Stimulated activated naive B cell treated with anti-CD40 and anti-IgM and Interleukin-4, amounts not matched to agents 10 μg/mL and 1 μg/mL and 100 μg/mL, for 72 hours (primary cell): Measurements from ENCODE around the gene ZFP90.
A peak's percentile ranks its signal among the peaks of the same experiment; 100 is the strongest.

ENCODE experiments used
- ATAC-seq, 2 donors: fragments of 150-1000 bp; cut with Tn5 transposase; replicated peaks; 2 replicates each; pipeline ENCODE4 v1.10.0; 2021; ENCODE audit warnings: moderate library complexity in 1 of 2
- DNase-seq: peaks from one replicate; pipeline ENCODE4 v3.0.0; 2021
- H3K27ac Mint-ChIP-seq: one replicate; pipeline ENCODE4 v1.8.0; 2022; ENCODE audit warnings: mild to moderate bottlenecking, mixed read lengths
- H3K27me3 Mint-ChIP-seq, 2 donors: one replicate each; pipeline ENCODE4 v1.8.0; 2022; ENCODE audit warnings: mixed read lengths in 2 of 2
- H3K36me3 Mint-ChIP-seq, 2 donors: one replicate each; pipeline ENCODE4 v1.8.0; 2022; ENCODE audit warnings: mixed read lengths in 2 of 2, mild to moderate bottlenecking in 1 of 2
- H3K4me1 Mint-ChIP-seq, 2 donors: one replicate each; pipeline ENCODE4 v1.8.0; 2022; ENCODE audit warnings: mixed read lengths in 2 of 2, mild to moderate bottlenecking in 1 of 2
- H3K4me3 Mint-ChIP-seq, 2 donors: one replicate each; pipeline ENCODE4 v1.8.0; 2022; ENCODE audit warnings: mild to moderate bottlenecking in 2 of 2, mixed read lengths in 2 of 2, moderate library complexity in 1 of 2
- H3K9me3 Mint-ChIP-seq, 2 donors: one replicate each; pipeline ENCODE4 v1.8.0; 2022; ENCODE audit warnings: mixed read lengths in 2 of 2, mild to moderate bottlenecking in 1 of 2

Gene ZFP90

GRCh38 chr16:68575082-68575481 lies 36.0 kb downstream of the ZFP90 start:
- Mint-ChIP-seq H3K9me3 (peaks cover 30 to 44% of the 10 kb centered on the region in 2 donors), H3K4me3 (no peak overlapping the region), H3K4me1 (no peaks in the 10 kb centered on the region), H3K27ac (no peak overlapping the region), H3K27me3 (no peaks in the 10 kb centered on the region), H3K36me3 (peaks cover 36 to 60% of the 10 kb centered on the region in 2 donors)
- ATAC-seq (no peak), DNase-seq (no peak)

- H3K4me3 Mint-ChIP-seq, result no peak overlapping the region
- ATAC-seq (no peak), DNase-seq (no peak)
- peaks cover 28 to 36% of the 10 kb centered on the region in 2 donors for H3K9me3 Mint-ChIP-seq
- no peaks in the 10 kb centered on the region for H3K4me1 Mint-ChIP-seq
- H3K27me3 Mint-ChIP-seq, result no peaks in the 10 kb centered on the region
- peaks cover 35 to 60% of the 10 kb centered on the region in 2 donors for H3K36me3 Mint-ChIP-seq
- H3K27ac Mint-ChIP-seq, result no peak overlapping the region
These were observed 38.3 kb downstream of the ZFP90 start for GRCh38 chr16:68577352-68577853.

GRCh38 chr16:68590201-68590994 lies 51.3 kb downstream of the ZFP90 start:
- peak; percentile 26 for DNase-seq
- H3K4me1 Mint-ChIP-seq, result peaks cover 2 to 6% of the 10 kb centered on the region in 2 donors
- peaks cover 17 to 21% of the 10 kb centered on the region in 2 donors for H3K36me3 Mint-ChIP-seq
- H3K27me3 Mint-ChIP-seq, result peaks cover 9 to 12% of the 10 kb centered on the region in 2 donors
- peak; percentile 89 to 92 for ATAC-seq
- H3K9me3 Mint-ChIP-seq, result peaks cover 10 to 11% of the 10 kb centered on the region in 2 donors
- no peak overlapping the region for H3K27ac Mint-ChIP-seq
- H3K4me3 Mint-ChIP-seq, result no peak overlapping the region

- ATAC-seq (no peak), DNase-seq (no peak)
- Mint-ChIP-seq H3K9me3 (peaks cover 10% of the 10 kb centered on the region in 2 donors), H3K36me3 (peaks cover 17 to 21% of the 10 kb centered on the region in 2 donors), H3K4me3 (no peak overlapping the region), H3K27me3 (peaks cover 9 to 12% of the 10 kb centered on the region in 2 donors), H3K4me1 (peaks cover 2 to 6% of the 10 kb centered on the region in 2 donors), H3K27ac (no peak overlapping the region)
These were observed 53.6 kb downstream of the ZFP90 start for GRCh38 chr16:68592466-68593337.

- no peaks in the 10 kb centered on the region for H3K4me1 Mint-ChIP-seq
- DNase-seq (no peak), ATAC-seq (no peak)
- no peak overlapping the region for H3K4me3 Mint-ChIP-seq
- no peak overlapping the region for H3K27ac Mint-ChIP-seq
- peaks cover 7 to 16% of the 10 kb centered on the region in 2 donors for H3K36me3 Mint-ChIP-seq
- peaks cover 7 to 10% of the 10 kb centered on the region in 2 donors for H3K9me3 Mint-ChIP-seq
- peaks cover 4 to 5% of the 10 kb centered on the region in 2 donors for H3K27me3 Mint-ChIP-seq
These were observed 57.2 kb downstream of the ZFP90 start for GRCh38 chr16:68596266-68596665.

- Mint-ChIP-seq H3K36me3 (no peaks in the 10 kb centered on the region), H3K9me3 (no peaks in the 10 kb centered on the region)
These were observed 60.5 kb downstream of the ZFP90 start for GRCh38 chr16:68599586-68599985.

GRCh38 chr16:68605746-68606145 lies 66.7 kb downstream of the ZFP90 start:
- Mint-ChIP-seq H3K4me3 (no peak overlapping the region), H3K9me3 (peaks cover 0 to 2% of the 10 kb centered on the region in 2 donors), H3K27ac (no peak overlapping the region), H3K36me3 (peaks cover 0 to 2% of the 10 kb centered on the region in 2 donors), H3K27me3 (no peaks in the 10 kb centered on the region), H3K4me1 (no peaks in the 10 kb centered on the region)
- no peak for DNase-seq
- peak in 1 of 2 donors; percentile 23 for ATAC-seq

More at GRCh38 chr16:68599586-68599985, 60.5 kb downstream of the ZFP90 start:
- no peak for ATAC-seq
- no peak for DNase-seq
- Mint-ChIP-seq H3K27ac (no peak overlapping the region), H3K4me3 (no peak overlapping the region), H3K4me1 (no peaks in the 10 kb centered on the region), H3K27me3 (no peaks in the 10 kb centered on the region)

- Mint-ChIP-seq H3K4me1 (no peaks in the 10 kb centered on the region), H3K4me3 (no peak overlapping the region), H3K9me3 (peaks cover 0 to 3% of the 10 kb centered on the region in 2 donors), H3K36me3 (peaks cover 0 to 2% of the 10 kb centered on the region in 2 donors), H3K27ac (peak overlapping the region; percentile 37), H3K27me3 (no peaks in the 10 kb centered on the region)
- ATAC-seq (peak; percentile 36 to 39), DNase-seq (no peak)
These were observed 68.4 kb downstream of the ZFP90 start for GRCh38 chr16:68607443-68607842.

- Mint-ChIP-seq H3K4me3 (no peak overlapping the region), H3K27ac (no peak overlapping the region), H3K27me3 (no peaks in the 10 kb centered on the region), H3K4me1 (no peaks in the 10 kb centered on the region), H3K9me3 (peaks cover 0 to 5% of the 10 kb centered on the region in 2 donors), H3K36me3 (peaks cover 0 to 2% of the 10 kb centered on the region in 2 donors)
- DNase-seq (no peak), ATAC-seq (no peak)
These were observed 69.2 kb downstream of the ZFP90 start for GRCh38 chr16:68608330-68608729.

- H3K27ac Mint-ChIP-seq, result no peak overlapping the region
- peaks cover 4 to 13% of the 10 kb centered on the region in 2 donors for H3K9me3 Mint-ChIP-seq
- peaks cover 0 to 4% of the 10 kb centered on the region in 2 donors for H3K36me3 Mint-ChIP-seq
- ATAC-seq (no peak), DNase-seq (no peak)
- H3K27me3 Mint-ChIP-seq, result peaks cover 0 to 5% of the 10 kb centered on the region in 2 donors
- H3K4me1 Mint-ChIP-seq, result no peaks in the 10 kb centered on the region
- no peak overlapping the region for H3K4me3 Mint-ChIP-seq
These were observed 73.9 kb downstream of the ZFP90 start for GRCh38 chr16:68612996-68613395.

GRCh38 chr16:68617734-68618133 lies 78.6 kb downstream of the ZFP90 start:
- ATAC-seq (no peak), DNase-seq (no peak)
- Mint-ChIP-seq H3K4me3 (no peak overlapping the region), H3K36me3 (peaks cover 0 to 2% of the 10 kb centered on the region in 2 donors), H3K4me1 (no peaks in the 10 kb centered on the region), H3K27ac (no peak overlapping the region), H3K27me3 (peaks cover 5 to 10% of the 10 kb centered on the region in 2 donors), H3K9me3 (peaks cover 4 to 8% of the 10 kb centered on the region in 2 donors)
